A172 (cell line): Measurements from ENCODE around the gene MPL. TPM values are rescaled to one million over a fixed set of nuclear protein-coding genes. Genes with fewer than 3 reads are reported as not detected.
"Not testable (repeated sequence)": the region's sequence is repeated elsewhere in the genome, so short reads cannot be mapped to it uniquely, and the experiment has no call there.

Source experiments
- DNase-seq: peaks from one replicate; pipeline ENCODE4 v3.0.0-alpha.2; 2015; ENCODE audit warnings: low spot score
- total RNA-seq: library from RNA; depleted of rRNA; stranded (reverse); fragments of >200 nt; shearing (Covaris generic); gene quantifications from 2 replicates; pipeline ENCODE4 v1.2.3, GENCODE V29; 2014

MPL gene
- total RNA-seq, 1 experiment from 2014 or later: not detected

GRCh38 chr1:43354936-43355335 lies 17.3 kb downstream of the MPL start:
- no peak for DNase-seq

- DNase-seq: no peak
These were observed 19.6 kb downstream of the MPL start for GRCh38 chr1:43357251-43357650.

GRCh38 chr1:43358121-43358745 lies 20.6 kb downstream of the MPL start:
- peak; percentile 70 for DNase-seq

GRCh38 chr1:43358746-43359693 lies 21.4 kb downstream of the MPL start, which contains the start of gene CDC20:
TSS of gene CDC20 (plus strand) at chr1:43358981. CDS start at chr1:43359216, 235 bp downstream.
- peak; percentile 96 for DNase-seq

GRCh38 chr1:43359696-43360095 lies 22.1 kb downstream of the MPL start:
- DNase-seq: peak; percentile 37

- DNase-seq: no peak
These were observed 23.0 kb downstream of the MPL start for GRCh38 chr1:43360616-43361015.

GRCh38 chr1:43363283-43363934 lies 25.8 kb downstream of the MPL start:
- DNase-seq: peak; percentile 19

GRCh38 chr1:43363935-43364525 lies 26.4 kb downstream of the MPL start:
- no peak for DNase-seq

GRCh38 chr1:43365678-43366077 lies 28.1 kb downstream of the MPL start:
- no peak for DNase-seq

- no peak for DNase-seq
These were observed 28.6 kb downstream of the MPL start for GRCh38 chr1:43366179-43366578.

GRCh38 chr1:43366601-43367025 lies 29.0 kb downstream of the MPL start:
- DNase-seq: peak; percentile 36

GRCh38 chr1:43367026-43367903 lies 29.6 kb downstream of the MPL start:
- peak; percentile 69 for DNase-seq

- DNase-seq: peak; percentile 73
These were observed 30.5 kb downstream of the MPL start, which contains the start of gene ELOVL1 for GRCh38 chr1:43367904-43368645. TSS of gene ELOVL1 (minus strand) at chr1:43368011. CDS start at chr1:43365609, 2,402 bp downstream.

- DNase-seq: peak; percentile 43
These were observed 31.0 kb downstream of the MPL start for GRCh38 chr1:43368646-43369020.

- not testable (repeated sequence) for DNase-seq
These were observed 32.2 kb downstream of the MPL start for GRCh38 chr1:43369779-43370178.

- no peak for DNase-seq
These were observed 32.9 kb downstream of the MPL start for GRCh38 chr1:43370564-43370963.

- DNase-seq: no peak
These were observed 34.6 kb downstream of the MPL start for GRCh38 chr1:43372172-43372571.

- peak; percentile 93 for DNase-seq
These were observed 35.7 kb downstream of the MPL start for GRCh38 chr1:43373066-43373940.

- no peak for DNase-seq
These were observed 39.2 kb downstream of the MPL start for GRCh38 chr1:43376723-43377235.
